ENCODE data around the gene LKAAEAR1. TPM values are rescaled to one million over a fixed set of nuclear protein-coding genes. Genes with fewer than 3 reads are reported as not detected.
A peak's percentile ranks its signal among the peaks of the same experiment; 100 is the strongest.

The LKAAEAR1 gene
- total and polyA plus RNA-seq, 2 of the 13 experiments (the other 11 are each of a cell fraction or from before 2014, with no cell fraction given): not detected

GRCh38 chr20:64080813-64081623 is 3.2 kb downstream of the LKAAEAR1 start (continued):
- TF ChIP-seq BRF2 (CRISPR knock-in tag; IDR thresholded peaks at IDR 0.05) (no peak), ZNF24 (IDR thresholded peaks at IDR 0.05) (no peak), YEATS4 (CRISPR knock-in tag; IDR thresholded peaks at IDR 0.05; ENCODE audit: borderline replicate concordance) (no peak), FOXK2 (IDR thresholded peaks at IDR 0.05) (no peak), ZNF768 (CRISPR knock-in tag; IDR thresholded peaks at IDR 0.05) (peak; percentile 25; the same call in 1 of the 2 replicates), ZNF703 (CRISPR knock-in tag; IDR thresholded peaks at IDR 0.05; ENCODE audit: borderline replicate concordance) (no peak), CTCF (CRISPR knock-in tag; IDR thresholded peaks at IDR 0.05) (no peak), ISL2 (CRISPR knock-in tag; IDR thresholded peaks at IDR 0.05) (no peak), ZBTB39 (CRISPR knock-in tag; IDR thresholded peaks at IDR 0.05) (no peak), ZNF550 (CRISPR knock-in tag; IDR thresholded peaks at IDR 0.05; ENCODE audit: borderline replicate concordance) (no peak), FOXC1 (CRISPR knock-in tag; IDR thresholded peaks at IDR 0.05; ENCODE audit: borderline replicate concordance) (no peak), SMARCE1 (IDR thresholded peaks at IDR 0.05; ENCODE audit: borderline replicate concordance) (no peak), NONO (IDR thresholded peaks at IDR 0.05) (no peak), NONO (CRISPR knock-in tag; conservative IDR thresholded peaks at IDR 0.05) (no peak), ZNF354B (CRISPR knock-in tag; IDR thresholded peaks at IDR 0.05) (no peak), ZNF616 (CRISPR knock-in tag; IDR thresholded peaks at IDR 0.05; ENCODE audit: low read depth) (no peak), CREBL2 (CRISPR knock-in tag; IDR thresholded peaks at IDR 0.05; ENCODE audit: borderline replicate concordance) (no peak), ZNF589 (CRISPR knock-in tag; conservative IDR thresholded peaks at IDR 0.05) (no peak), SAFB2 (CRISPR knock-in tag; IDR thresholded peaks at IDR 0.05; ENCODE audit: borderline replicate concordance, low read depth) (no peak), HMG20A (CRISPR knock-in tag; IDR thresholded peaks at IDR 0.05; ENCODE audit: borderline replicate concordance) (no peak), ZBTB46 (CRISPR knock-in tag; IDR thresholded peaks at IDR 0.05; ENCODE audit: borderline replicate concordance) (no peak), THYN1 (CRISPR knock-in tag; IDR thresholded peaks at IDR 0.05; ENCODE audit: borderline replicate concordance, low read depth) (no peak), ZNF333 (CRISPR knock-in tag; IDR thresholded peaks at IDR 0.05; ENCODE audit: borderline replicate concordance) (no peak)

Data from HepG2 (cell line).